ENCODE results near the gene SLC12A9.

SLC12A9 gene

GRCh38 chr7:100885440-100886141 lies 33.1 kb downstream of the SLC12A9 start:
- no peak for DNase-seq

DNA sequence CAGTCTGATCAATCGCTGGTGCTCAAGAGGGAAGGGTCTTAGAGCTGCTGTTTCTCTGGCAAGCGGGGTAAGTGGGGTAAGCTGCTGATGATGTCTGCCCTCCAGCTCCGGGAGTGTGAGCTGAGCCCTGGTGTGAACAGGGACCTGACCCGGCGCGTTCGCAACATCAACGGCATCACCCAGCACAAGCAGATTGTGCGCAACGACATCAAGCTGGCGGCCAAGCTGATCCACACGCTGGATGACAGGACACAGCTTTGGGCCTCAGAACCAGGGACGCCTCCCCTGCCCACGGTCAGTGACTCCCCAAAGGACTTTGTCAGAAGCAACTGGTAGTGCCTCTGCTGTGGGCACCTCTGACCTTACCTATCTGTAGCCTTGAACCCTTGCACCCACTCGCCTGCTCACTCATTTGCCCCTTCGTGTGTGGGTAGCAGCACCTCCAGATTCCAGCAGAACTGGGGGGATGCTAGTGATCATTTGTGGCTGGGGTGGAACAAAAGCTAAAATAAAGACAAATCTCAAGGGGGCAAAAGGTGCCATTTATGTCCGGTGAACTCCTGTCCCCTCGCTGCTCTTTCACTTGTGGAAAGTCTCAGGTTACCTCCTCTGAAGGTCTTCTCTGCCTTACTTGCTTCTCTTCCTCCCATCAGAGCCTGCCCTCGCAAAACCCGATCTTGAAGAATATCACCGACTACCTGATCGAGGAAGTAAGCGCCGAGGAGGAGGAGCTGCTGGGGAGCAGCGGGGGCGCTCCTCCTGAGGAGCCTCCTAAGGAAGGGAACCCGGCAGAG lies 33.8 kb downstream of the SLC12A9 start:
- no peak for DNase-seq

- no peak for DNase-seq
Measured at GRCh38 chr7:100886936-100887515, 34.5 kb downstream of the SLC12A9 start.

DNA sequence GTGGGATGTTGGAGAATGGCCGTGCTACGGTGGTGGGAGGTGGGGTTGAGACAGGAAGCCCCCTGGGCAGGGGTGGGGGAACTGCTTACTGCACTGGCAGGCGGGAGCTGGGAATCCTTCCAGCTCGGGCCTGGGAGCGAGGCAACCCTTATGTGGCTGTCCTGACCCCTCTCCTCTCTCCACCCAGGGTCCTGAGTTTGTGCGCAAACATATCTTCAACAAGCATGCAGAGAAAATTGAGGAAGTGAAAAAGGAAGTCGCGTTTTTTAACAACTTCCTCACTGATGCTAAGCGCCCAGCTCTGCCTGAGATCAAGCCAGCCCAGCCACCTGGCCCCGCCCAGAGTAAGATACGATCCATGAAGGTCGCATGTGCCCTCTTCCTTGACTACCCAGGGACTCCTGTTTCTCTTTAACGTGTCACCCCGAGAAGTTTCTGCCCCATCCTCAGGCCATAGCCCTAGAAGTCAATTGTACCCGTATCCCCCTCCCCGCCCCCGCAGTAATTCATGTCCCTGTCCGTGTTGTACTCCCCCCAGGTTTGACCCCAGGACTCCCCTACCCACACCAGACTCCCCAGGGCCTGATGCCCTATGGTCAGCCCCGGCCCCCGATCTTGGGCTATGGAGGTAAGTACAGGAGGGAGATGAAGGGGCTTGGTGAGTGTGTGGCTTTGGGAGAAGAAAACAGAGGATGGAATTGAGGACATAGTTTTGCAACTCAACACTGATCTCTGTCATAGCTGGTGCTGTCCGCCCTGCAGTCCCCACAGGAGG lies 35.2 kb downstream of the SLC12A9 start:
- DNase-seq = peak; percentile 51

GRCh38 chr7:100888291-100888987 lies 35.9 kb downstream of the SLC12A9 start:
- DNase-seq = no peak

- DNase-seq = no peak
Measured at GRCh38 chr7:100888988-100889750, 36.7 kb downstream of the SLC12A9 start, which contains the start of gene UFSP1. Gene UFSP1 (minus strand): TSS chr7:100889715. CDS start chr7:100889271, 444 bp downstream.

DNA sequence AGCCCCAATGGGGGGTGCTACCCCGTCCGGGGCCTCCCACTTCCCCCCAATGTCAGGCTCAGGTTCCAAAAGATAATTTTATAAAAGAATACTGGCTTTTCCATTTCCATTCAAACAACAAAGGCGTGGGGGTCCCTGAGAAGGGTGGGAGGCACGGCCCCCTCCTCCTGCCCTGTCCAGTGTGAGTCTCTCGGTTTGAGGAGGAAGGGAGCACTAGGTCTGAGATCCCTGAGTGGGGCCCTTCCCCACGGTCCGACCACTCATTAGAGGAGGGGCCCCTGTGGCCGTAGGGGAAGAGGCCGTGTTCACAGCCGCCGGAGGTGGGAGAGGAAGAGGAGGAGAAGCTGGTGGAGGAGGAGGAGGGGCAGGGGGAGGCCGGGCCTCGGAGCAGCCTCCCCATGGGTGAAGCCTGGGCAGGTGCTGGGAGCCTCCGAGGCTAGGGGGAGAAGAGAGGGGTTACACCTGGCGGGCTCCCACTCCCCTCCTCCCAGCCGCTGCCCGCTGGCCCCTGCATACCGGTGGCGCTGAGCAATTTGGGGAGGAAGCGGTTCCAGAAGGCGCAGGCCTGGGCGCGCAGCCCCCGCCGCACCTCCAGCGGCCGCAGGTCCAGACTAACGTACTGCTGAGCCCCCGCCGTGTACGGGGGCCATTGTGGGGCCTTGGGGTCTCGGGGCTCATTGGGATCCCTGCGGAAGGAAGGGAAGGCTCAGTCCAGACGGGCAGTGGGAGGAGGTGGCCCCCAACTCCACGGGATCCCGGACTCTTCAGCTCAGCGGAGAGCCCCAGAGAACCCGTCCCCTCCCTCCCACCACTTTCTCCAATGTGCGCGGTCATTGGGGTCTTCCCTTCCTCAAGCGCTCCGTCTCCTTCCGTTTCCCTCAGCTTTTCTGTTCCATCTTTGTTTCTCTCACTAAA lies 38.4 kb downstream of the SLC12A9 start:
- DNase-seq = no peak

DNA sequence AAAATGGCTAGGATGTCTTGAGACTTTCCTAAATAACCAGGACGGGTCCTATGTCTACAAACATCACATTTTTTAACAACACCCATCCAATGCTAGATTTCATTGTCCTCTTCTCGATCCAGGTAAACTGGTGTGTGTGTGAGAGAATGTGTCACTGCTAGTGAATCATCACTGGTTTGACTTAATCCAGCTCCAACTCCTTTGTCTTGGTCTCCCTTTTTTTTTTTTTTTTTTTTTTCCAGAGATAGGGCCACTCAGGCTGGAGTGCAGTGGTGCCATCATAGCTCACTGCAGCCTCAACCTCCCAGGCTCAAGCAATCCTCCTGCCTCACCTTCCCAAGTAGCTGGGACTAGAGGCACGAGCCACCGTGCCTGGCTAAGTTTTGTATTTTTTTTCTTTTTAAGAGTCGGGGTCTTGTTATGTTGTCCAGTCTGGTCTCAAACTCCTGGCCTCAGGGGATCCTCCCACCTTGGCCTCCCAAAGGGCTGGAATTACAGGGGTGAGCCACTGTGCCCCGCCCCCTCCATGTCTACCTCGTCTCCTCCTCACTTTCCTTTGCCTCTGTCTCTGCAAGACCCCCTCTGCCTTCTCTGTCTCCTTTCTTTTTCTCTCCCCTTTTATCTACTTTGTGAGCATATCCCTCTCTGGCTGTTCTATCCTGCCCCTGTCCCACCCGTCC lies 39.2 kb downstream of the SLC12A9 start:
- no peak for DNase-seq

DNA sequence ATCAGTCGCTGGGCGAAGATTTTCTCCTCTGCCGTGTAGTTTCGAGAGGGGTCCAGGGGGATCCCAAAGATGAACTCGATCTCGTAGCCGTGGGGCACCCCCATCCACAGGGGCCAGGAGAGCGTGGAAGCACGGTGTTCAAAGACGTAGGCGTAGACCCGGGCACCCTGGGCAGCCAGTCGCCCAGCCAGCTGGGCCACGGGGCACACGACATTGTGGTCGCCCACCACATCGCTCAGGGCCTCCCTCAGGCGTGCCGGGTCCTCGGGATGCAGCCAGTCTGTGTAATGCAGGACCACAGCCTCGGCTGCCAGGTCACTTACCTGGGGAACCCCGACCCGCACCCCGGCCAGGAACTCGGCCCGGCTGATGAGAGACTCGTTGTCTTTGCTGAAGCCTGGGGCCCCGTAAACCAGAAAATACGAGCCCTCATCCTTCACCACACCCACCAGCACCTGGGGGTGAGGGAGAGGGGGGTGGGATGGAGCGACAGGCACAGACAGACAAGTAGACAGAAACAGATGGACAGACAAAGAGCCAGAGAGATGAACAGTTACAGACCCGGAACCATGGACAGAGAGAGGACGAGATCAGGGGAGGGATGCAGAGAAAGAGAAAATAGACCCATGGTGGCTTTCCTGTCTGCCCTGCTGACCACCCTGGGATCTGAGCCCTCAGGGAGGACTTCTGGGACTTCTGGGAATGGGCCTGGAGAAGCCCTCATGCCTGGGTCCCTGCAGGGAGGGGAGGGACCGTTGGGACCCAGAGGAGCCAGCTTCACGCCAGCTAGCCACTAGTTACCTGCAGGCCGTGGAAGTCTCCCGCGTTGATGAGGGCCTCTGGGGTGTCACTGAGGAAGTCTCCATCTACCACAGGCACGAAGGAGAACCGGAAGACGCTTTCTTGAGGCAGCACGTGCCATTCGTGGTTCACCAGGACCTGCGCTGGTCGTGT lies 40.1 kb downstream of the SLC12A9 start:
- no peak for DNase-seq

- DNase-seq = no peak
Measured at GRCh38 chr7:100893318-100893895, 40.9 kb downstream of the SLC12A9 start.

GRCh38 chr7:100893910-100894721 lies 41.6 kb downstream of the SLC12A9 start:
- no peak for DNase-seq

- peak; percentile 50 for DNase-seq
Measured at GRCh38 chr7:100894860-100895700, 42.6 kb downstream of the SLC12A9 start.

DNA sequence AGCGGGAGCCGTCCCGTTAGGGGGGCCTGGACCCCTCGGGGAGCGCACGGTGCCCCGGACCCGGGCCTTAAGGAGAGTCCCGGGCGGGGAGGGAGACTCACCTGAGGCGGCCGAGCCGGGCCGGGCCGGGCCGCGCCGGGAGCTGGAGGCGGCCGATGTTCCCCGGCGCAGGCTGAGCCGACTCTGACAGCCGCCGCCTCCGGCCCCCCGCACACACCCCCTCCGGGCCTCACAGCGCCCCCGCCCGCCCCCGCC lies 43.1 kb downstream of the SLC12A9 start, which contains the start of gene ACHE:
TSS of gene ACHE (minus strand) at position 188 of the 255 bp plus-strand sequence. CDS start 1,656 bp downstream, outside the sequence.
- DNase-seq = no peak

- DNase-seq = no peak
Measured at GRCh38 chr7:100895956-100896731, 43.6 kb downstream of the SLC12A9 start.
